ENCODE results near the gene FOXI1.
"Not testable (repeated sequence)": the region's sequence is repeated elsewhere in the genome, so short reads cannot be mapped to it uniquely, and the experiment has no call there.

Gene FOXI1

DNA sequence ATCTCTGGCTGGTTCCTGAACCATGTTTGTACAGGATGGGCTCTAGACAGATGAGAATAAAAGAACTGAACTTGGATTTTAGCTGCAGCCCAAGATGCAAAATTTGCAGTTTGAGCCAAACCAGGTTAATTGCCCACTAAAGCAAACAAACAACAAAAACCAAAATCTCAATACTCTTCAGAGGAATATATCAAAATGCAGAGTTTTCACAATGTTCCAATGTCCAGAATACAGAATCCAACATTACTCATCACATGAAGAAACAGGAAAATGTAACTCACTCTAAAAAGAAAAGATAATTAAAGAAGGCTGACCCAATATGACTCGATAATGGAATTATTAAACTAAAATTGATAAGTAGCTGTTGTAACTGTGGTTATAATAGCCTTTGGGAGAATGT, 20.4 kb downstream of the FOXI1 start:
- DNase-seq (ENCODE audit: low read depth), result no peak

DNA sequence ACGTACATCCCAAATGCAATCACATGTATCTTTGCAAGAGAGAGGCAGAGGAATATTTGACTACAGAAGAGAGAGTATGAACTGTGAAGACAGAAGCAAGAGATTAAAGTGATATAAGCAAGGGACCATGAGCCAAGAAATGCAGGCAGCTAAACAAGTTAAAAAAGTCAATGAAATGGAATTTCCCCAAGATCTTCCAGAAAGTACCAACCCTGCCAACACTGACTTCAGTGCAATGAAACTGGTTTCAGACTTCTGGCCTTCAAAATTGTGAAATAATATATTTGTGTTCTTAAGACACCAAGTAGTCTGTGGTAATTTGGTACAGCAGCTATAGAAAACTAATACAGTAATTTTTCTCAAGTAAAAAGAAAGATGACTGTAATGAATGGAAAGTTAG, 20.9 kb downstream of the FOXI1 start:
- no peak for DNase-seq (ENCODE audit: low read depth)

DNA sequence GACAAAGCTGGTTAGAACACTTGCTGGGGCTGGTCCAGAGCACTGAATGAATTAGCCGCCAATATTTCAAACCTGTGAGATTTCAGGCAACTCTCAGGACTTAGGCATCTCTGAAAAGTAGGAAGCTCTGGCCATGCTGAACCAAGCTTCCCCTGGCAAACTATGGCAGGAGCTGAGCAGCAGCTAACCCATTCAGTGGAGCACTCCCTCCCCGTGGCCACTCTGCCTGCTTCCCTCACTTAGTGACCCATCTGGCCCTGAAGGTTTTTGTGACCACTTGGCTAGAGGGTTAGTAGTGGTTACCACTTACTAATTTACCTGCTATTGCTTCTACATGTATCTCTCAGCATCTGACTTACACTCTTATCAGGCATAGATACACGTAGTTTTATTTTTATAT, 25.5 kb downstream of the FOXI1 start:
- no peak for DNase-seq (ENCODE audit: low read depth)

DNA sequence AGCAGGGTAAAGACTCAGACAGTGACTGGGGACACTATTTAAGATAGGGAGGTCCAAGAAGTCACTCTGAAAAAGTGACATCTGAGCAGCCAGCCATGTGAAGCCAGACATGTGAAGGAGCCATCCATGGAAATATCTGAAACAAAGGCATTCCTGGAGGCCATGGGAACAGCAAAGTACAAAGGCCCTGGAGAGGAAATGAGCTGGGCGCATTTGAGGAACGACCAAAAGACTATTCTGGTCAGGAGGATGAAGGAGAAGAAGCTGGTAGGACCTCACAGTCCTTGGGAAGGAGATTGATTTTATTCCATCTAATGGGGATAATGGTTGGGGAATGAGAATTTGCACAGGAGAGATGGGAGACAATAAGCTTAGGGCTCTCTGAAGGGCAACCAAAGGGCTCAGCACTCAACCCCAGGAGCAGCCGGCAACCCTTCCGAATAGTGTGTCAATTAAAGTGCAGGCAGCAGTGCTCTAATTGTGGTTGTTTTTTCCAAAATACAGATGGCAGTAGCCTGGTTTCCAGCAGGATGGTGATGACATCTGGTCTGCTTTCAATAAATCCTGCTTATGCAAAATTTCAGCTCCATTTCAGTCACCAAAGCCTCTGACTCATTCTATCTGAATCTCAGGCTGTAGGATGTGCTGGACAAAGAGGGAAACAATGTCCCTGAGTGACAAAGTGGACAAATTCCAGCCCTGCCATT, 26.7 kb downstream of the FOXI1 start:
- DNase-seq (ENCODE audit: low read depth), result no peak

DNA sequence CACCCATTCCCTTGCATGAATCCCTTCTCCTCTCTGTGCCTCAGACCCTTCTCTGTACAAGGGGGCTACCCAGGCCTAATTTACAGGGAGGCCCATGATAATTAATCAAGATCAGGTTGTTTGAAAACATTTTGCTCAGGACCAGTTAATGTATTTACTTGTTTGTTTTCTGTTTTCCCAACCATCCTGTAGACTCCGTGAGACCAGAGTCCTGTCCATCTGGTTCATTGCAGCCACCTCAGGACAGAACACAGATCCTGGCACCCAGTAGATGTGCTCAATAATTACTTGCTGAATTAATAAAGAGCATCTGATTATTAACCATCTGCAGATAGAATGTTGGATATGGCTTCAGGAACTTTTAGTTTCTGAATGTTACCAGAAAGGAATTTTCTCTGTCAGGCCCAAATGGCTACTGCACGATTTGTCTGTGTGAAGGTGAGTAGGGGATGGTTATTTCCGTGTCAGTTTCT, 27.3 kb downstream of the FOXI1 start:
- DNase-seq (ENCODE audit: low read depth), result no peak

DNA sequence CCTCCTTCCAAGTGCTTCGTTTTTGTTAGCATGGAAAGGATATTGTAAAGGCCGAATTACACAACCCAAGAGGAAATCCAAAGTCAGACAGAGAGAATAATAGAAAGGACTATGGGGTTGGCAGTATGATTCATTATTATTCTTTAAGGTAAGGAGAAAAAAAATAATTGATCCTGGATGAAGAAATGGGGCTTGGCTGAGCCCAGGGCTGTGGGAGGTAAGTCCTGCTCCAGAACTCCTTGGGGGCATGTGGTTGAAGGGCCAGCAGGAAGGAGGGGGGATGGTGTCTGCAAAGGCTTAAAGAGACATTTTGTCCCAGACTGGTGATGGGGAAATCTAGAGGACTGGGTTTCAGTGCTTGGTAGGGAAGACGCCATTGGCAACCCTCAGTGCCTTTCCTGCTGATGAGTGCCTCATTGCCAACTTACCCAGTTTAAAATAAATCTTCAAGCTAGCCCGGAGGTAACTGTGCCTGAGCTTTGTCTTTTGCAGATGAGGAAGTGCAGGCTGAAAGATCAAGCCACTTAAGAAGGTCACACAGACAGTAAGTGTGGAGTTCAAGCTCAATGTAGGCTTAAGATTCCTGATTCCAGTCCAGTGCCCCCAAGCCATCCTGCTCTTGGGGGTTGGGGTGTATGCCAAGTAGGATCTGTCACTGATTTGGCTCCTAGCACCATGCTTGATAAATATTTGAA, 30.2 kb downstream of the FOXI1 start:
- no peak for DNase-seq (ENCODE audit: low read depth)

DNA sequence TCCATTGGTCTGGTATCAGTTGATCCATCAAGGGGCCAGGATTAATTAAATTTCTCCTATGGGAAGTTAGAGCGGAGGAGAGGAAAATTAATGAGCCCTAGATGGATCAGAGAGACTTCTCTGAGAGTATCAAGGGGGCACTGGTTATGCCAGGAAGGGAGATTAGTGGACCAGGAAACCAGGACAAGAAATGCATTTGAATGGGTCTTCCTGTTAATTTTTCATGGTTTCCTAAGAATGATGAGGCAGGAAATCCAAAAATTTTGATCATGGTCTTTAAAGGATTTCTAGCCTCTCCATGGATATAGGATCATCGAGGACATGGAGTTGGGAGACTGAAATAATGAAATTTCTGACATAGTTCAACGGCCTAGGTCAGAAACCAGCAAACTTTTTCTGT, 30.8 kb downstream of the FOXI1 start:
- no peak for DNase-seq (ENCODE audit: low read depth)

DNA sequence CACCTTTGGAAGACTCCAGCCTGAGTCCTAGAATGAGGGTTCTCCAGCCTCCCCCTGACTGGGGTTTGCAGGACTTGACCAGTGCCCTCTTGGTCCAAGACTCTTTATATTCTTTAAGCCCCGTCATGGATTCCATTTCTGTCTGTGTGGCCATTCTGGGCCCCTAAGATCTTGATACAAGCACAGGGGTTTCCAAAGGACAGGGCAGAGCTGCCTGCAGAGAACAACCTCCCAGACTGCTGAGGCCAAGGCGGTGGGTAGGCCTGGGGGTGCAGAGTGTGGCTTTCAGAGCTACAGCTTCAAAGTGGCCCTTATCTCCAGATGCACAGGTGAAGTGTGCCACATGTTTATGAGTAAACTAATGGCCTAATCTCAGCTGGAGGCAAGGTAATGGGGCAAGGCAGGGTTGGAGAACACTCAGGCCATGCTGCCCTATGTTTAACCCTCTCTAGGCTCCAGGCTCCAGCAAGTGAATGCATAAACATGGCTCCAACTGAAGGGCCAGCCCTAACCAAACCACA, 32.1 kb downstream of the FOXI1 start:
- DNase-seq (ENCODE audit: low read depth), result no peak

DNA sequence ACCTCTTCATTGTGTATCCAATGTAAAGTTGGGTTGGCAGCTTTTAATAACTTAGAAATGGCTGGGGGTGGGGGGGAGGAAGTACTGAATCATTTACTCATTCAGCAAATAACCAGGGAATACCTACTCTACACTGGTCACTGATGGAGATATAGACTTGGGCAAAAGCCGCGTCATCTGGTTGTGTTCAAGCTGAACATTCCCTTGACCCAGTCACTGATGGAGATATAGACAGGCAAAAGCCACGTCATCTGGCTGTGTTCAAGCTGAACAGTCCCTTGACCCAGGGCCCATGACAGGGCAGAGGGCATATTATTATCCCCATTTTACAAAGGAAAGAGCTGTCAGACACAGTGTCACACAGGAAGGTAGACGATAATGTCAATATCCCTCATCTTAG, 32.6 kb downstream of the FOXI1 start:
- DNase-seq (ENCODE audit: low read depth), result no peak

DNA sequence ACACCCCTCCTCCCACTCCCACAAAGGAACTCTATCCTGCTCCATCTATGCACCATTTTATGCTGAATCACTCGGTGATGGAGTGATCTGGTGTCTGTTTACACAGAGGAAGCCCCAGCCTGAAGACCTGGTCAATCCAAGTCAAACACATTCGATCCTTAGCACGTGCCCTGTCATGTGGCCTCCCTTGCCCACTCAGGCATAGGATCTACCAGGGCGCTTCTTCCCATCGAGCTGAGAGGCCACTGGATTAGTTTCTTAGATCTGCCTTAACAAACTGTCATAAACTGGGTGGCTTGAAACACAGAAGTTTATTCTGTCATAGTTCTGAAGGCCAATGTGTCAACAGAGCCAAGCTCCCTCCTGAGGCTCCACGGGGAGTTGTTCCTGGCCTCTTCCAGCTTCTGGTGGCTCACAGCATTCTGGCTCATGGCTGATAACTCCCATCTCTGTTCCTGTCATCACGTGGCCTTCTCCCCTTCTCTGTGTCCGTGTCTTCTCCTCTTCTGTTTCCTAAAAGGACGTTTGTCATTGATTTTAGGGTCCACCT, 34.2 kb downstream of the FOXI1 start:
- no peak for DNase-seq (ENCODE audit: low read depth)

DNA sequence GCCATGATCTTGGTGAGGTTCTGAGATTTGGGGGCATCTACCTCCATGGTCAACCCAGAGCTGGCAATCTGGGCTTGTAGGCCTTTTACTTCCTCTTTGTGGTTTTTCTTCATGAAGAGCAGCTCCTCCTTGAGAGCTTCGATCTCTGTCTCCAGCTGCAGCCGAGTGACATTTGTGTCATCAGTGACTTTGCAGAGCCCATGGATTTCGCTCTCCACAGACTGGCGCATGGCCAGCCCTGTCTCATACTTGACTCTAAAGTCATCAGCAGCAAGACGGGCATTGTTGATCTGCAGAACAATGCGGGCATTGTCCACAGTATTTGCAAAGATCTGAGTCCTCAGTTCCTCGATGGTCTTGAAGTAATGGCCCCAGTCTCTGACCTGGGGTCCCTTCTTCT, 35.5 kb downstream of the FOXI1 start:
- DNase-seq (ENCODE audit: low read depth), result not testable (repeated sequence)

DNA sequence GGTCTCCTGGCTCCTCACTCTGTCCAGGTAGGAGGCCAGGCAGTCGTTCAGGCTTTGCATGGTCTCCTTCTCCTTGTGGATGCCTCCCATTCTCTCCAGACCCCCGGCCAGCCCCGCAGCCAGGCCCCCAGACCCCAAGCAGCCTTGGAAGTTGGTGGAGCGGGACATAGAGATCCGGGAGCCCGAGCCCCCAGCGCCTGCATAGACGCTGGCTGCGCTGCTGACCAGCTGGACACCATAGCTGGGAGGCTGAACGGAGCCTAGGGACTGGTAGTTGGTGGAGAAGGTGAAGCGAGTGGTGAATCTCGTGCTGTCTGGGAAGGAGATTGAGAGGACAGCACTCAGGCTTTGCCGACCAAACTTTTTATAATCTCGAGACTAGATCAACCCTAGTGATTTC, 35.9 kb downstream of the FOXI1 start:
- DNase-seq (ENCODE audit: low read depth), result no peak

DNA sequence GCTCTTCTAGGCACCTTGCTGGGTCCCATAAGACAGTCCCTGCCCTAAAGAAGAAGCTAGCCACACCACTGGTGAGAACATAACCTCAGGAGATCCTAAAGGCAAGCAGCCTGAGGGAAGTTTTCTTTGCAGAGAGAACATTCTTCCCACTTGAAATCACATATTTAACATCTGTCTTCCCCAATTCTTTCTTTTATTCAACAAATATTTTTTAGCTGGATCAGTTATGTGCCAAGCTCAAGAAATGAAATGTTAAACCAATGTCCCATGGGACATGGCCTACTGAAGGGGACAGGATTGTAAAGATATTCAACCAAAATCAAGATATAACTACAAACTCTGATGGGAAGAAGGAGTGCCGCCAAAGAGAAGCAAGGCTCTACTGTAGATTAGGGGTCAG, 36.5 kb downstream of the FOXI1 start:
- DNase-seq (ENCODE audit: low read depth), result no peak

DNA sequence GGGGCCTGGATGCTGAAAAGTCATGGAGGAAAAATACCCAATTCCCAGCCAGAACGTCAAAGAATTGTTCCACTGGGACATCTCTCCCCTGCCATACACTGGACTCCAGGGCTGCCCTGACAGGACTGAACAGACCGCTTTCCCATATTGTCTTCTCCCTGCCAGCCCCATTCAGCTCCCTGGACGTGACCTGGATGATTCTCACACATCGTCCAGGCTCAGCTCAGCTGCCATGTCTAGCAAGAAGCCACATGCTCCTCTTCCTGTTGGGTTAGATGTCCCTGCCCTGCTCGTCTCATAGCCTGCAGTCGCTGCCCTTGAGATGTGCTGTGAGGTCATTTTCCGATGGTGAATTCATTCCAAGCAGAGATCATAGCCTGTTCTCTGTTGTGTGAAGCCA, 37.4 kb downstream of the FOXI1 start:
- no peak for DNase-seq (ENCODE audit: low read depth)

DNA sequence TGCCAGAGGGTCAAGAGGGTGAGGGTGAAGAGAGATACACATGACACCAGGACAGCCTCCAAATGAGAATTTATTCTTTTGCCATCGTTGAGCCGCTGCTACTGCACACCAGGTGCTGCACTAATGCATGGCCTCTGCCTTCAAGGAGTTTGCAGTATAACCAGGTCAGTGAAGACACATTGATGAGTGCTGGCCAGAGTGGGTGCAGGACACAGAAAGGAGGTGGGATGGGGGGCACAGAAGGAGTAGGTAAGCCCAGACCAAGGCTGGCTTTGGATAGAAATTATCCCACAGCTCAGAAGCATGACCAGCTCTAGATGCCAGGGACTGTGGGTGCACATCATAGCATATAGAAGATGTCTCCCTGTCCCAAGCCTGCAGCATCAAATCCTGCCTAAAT, 38.0 kb downstream of the FOXI1 start:
- no peak for DNase-seq (ENCODE audit: low read depth)

DNA sequence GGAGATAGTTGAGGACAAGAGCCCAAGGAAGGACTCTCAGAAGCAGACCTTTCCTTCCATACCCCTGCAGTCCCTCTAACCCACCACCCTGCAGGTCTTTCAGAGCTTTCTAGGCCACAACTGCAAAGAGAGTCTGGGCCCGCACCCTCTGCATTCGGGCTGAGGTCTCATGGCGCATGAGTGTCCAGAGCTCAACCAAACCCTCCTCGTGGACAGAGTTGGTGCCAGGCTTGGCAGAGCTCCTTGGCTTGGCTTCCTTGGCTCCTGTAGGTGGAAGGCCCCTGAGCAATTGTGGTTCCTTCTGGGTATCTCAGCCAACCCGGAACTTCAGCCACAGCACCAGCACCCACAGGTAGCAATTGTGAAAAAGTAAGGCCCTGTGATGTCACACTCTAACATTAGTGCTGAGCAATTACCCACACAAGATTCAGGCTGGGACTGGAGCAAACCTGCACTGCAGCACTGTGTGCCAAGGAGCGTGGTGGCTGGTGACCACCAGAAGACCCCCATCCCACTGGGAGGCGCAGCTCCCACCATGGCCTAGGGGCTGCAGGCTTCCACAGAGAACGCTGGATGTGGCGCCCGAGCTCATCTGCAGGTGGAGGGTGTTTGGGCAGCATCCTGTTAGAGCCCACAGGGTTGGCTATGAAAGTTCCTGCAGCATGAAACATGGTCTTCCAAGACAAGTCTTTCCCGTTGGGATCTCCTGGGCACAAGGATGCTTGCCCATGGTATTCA, 38.8 kb downstream of the FOXI1 start:
- no peak for DNase-seq (ENCODE audit: low read depth)

DNA sequence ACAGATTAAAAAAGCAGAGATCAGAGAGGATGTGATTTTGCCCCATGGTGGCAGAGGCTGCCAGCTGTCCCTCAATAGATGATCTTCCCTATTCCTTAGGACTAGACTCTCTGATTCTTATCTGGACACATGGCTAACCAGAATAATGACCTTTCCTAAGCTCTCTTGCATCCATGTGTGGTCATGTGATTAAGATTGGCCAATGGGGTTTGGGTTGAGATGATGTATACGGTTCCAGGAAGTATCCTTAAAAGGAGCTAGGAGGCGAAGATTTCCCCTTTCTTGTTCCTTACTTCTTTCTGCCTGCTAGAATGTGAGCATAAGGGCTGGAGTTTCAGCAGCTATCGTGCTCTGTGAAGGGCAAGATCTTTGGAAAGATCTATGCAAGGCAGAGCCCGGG, 39.8 kb downstream of the FOXI1 start:
- DNase-seq (ENCODE audit: low read depth), result no peak

DNA sequence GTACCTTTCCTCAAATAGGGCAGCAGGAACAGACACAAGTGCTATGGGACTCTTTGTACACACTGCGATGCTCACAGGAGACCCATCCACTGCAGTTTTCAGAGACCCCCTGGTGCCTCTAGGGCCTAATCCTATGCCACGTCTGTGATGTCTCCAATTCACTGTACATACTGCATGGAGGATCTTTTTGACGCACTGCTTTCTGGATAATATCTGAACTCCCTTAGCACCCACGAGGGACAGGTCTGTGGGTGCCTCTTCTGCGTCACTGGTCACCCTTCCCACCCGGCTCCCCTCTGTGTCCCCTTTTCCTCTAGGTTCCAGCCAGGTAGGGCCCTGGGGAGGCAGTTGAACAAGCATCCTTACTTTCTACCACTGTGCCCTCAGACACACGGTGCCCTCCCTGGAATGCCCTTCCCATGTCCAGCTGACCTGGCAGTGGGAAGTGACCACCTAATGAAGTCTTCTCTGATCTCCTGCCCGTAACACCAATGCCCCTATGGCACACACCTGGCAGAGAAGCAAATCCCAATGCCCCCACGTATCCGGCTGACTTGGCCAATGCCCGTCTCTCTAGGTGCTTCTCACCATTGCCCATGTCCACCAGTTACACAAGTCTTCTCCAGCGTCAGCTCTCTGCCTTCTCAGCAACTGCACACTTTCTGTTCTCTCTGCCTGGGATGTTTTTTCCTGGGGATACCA, 41.5 kb downstream of the FOXI1 start:
- DNase-seq (ENCODE audit: low read depth), result no peak

DNA sequence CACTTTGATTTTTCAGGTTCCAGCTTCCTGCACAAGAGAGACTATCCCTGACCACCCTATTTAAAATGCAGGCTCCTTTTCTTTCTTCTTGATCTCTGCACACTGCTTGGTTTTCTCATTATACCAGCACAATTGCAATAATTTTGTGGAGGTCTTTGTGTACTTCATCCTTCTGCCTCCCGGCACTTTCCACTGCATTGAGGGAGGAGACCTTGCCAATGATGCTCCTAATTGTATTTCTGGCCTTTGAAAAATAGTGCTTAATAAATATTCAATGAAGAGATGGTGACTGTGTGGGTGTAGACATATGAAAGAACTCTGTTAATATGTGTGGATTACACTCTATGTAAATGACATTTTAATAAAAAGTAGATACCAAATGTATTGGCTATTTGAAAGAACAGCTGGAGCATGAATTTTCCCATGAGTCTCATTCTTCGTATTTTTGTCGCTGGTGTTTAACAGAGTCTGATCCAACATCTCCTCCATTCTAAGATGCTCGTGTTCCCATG, 42.1 kb downstream of the FOXI1 start:
- no peak for DNase-seq (ENCODE audit: low read depth)

DNA sequence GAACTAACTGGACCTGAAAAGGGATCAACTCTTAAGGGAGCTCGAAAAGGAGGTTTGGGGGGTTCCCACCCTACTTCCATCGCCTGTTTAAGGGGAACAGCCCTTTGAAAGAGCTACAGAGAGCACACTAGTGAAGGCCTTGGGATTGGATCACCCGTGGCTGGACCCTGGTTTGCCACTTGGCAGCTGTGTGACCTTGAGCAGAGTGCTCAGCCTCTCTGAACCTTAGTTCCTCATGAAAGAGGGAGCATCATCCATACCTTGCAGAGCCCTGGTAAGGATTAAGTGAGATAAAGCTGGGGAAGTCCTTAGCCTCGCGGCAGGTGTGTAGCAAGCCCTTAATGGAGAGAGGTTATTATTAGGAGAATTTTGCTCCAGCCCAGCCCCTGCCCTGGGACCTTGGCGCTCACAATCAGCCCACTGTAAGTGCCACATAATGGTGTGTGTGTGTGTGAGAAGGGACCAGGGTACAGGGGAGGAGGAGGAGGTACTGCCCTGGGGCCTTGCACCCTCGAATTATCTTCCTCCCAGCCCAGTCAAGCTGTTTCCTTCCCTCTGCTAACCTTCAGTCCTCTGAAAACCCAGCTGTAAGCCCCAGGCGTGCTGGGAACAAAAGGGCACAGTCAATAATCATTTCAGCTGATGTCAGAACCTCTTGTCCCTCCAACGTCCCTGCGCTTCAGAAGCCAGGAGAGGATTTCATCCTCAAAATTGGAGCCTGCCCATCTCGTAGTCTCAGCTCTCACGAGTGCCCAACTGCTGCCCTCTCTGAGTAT, 42.9 kb downstream of the FOXI1 start:
- DNase-seq (ENCODE audit: low read depth), result no peak

DNA sequence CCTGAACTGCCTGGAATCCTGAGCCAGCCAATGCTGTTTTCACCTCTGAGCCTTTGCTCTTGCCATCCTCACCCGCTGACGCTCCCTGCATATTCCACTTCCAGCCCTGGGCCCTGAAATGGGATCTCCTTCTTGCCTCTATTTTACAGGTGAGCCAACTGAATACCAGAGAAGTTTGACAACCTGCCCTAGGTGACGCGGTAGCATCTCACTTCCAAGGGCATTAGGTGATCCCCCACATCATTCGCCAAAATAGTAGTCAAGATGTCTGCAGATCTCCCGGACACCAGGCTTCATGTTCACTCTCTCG, 43.5 kb downstream of the FOXI1 start:
- DNase-seq (ENCODE audit: low read depth), result no peak
